HG03442 (cell line): ENCODE results near the gene EPC1.
"Not testable (repeated sequence)": the region's sequence is repeated elsewhere in the genome, so short reads cannot be mapped to it uniquely, and the experiment has no call there.

Source experiments
- ATAC-seq: cut with Tn5 transposase; IDR thresholded peaks from one replicate; pipeline ENCODE4 v1.9.1; 2021; ENCODE audit warnings: mild to moderate bottlenecking, moderate library complexity; ENCODE audit not compliant: unreplicated experiment

Gene EPC1

GRCh38 chr10:32346551-32347362 lies at the start of gene EPC1:
Gene EPC1, minus strand, starts transcription at chr10:32347158. Its CDS starts 243 bp downstream, at chr10:32346915.
- peak; percentile 61 for ATAC-seq

- ATAC-seq: no peak
Observed at GRCh38 chr10:32393911-32394310, 47.0 kb upstream of the EPC1 start.

- ATAC-seq: not testable (repeated sequence)
Observed at GRCh38 chr10:32392284-32392683, 45.3 kb upstream of the EPC1 start.

GRCh38 chr10:32390193-32390592 lies 43.2 kb upstream of the EPC1 start:
- no peak for ATAC-seq

GRCh38 chr10:32388258-32389027 lies 41.5 kb upstream of the EPC1 start:
- ATAC-seq: no peak

GRCh38 chr10:32386623-32387260 lies 39.8 kb upstream of the EPC1 start:
- no peak for ATAC-seq

GRCh38 chr10:32384171-32384570 lies 37.2 kb upstream of the EPC1 start:
- ATAC-seq: no peak

GRCh38 chr10:32381165-32381564 lies 34.2 kb upstream of the EPC1 start:
- ATAC-seq: no peak

GRCh38 chr10:32379950-32380551 lies 33.1 kb upstream of the EPC1 start:
- ATAC-seq: no peak

GRCh38 chr10:32379318-32379949 lies 32.5 kb upstream of the EPC1 start:
- no peak for ATAC-seq

- ATAC-seq: peak; percentile 95
Observed at GRCh38 chr10:32378363-32379317, 31.7 kb upstream of the EPC1 start.

GRCh38 chr10:32377458-32378259 lies 30.7 kb upstream of the EPC1 start:
- ATAC-seq: no peak

- ATAC-seq: no peak
Observed at GRCh38 chr10:32376771-32377170, 29.8 kb upstream of the EPC1 start.

- ATAC-seq: no peak
Observed at GRCh38 chr10:32376097-32376496, 29.1 kb upstream of the EPC1 start.

GRCh38 chr10:32375631-32376030 lies 28.7 kb upstream of the EPC1 start:
- ATAC-seq: no peak

- ATAC-seq: no peak
Observed at GRCh38 chr10:32374605-32375004, 27.6 kb upstream of the EPC1 start.

- ATAC-seq: no peak
Observed at GRCh38 chr10:32373496-32373895, 26.5 kb upstream of the EPC1 start.

- ATAC-seq: no peak
Observed at GRCh38 chr10:32373031-32373430, 26.1 kb upstream of the EPC1 start.
